Endodermal cell (in vitro differentiated cells): Measurements from ENCODE around the gene FBXL4. TPM values are rescaled to one million over a fixed set of nuclear protein-coding genes. Genes with fewer than 3 reads are reported as not detected.

Experiments used
- DNase-seq: peaks from one replicate; pipeline ENCODE4 v3.0.0-alpha.2; 2017
- H3K27ac ChIP-seq: 2 replicates; pipeline ENCODE4 v1.5.1; 2013; ENCODE audit warnings: mild to moderate bottlenecking, low read depth, low read length, moderate library complexity
- H3K27me3 ChIP-seq: 2 replicates; pipeline ENCODE4 v1.6.1; 2013; ENCODE audit warnings: mild to moderate bottlenecking, low read length, moderate library complexity; ENCODE audit not compliant: insufficient read depth, control insufficient read depth, poor library complexity, severe bottlenecking
- H3K36me3 ChIP-seq: 2 replicates; pipeline ENCODE4 v1.7.0; 2013; ENCODE audit warnings: mild to moderate bottlenecking, low read length, moderate library complexity; ENCODE audit not compliant: control insufficient read depth, insufficient read depth
- H3K4me1 ChIP-seq: one replicate; pipeline ENCODE4 v1.7.0; 2013; ENCODE audit warnings: low read length; ENCODE audit not compliant: control insufficient read depth, insufficient read depth
- H3K4me3 ChIP-seq: 2 replicates; pipeline ENCODE4 v1.5.1; 2013; ENCODE audit warnings: mild to moderate bottlenecking, low read length, moderate library complexity
- H3K9ac ChIP-seq: 2 replicates; pipeline ENCODE4 v1.6.1; 2013; ENCODE audit warnings: mild to moderate bottlenecking, low read length, moderate library complexity; ENCODE audit not compliant: poor library complexity, severe bottlenecking; ENCODE audit errors: extremely low read depth
- H3K9me3 ChIP-seq: 2 replicates; pipeline ENCODE4 v1.6.1; 2013; ENCODE audit warnings: mild to moderate bottlenecking, low read length, moderate library complexity; ENCODE audit not compliant: control insufficient read depth
- H3K27ac Mint-ChIP-seq: 2 replicates; pipeline ENCODE4 v1.8.0; 2020; ENCODE audit warnings: mixed read lengths
- H3K27me3 Mint-ChIP-seq: 2 replicates; pipeline ENCODE4 v1.8.0; 2021; ENCODE audit warnings: mild to moderate bottlenecking, mixed read lengths; ENCODE audit not compliant: insufficient read depth
- H3K36me3 Mint-ChIP-seq: 2 replicates; pipeline ENCODE4 v1.8.0; 2020; ENCODE audit warnings: low read depth, mixed read lengths
- H3K4me1 Mint-ChIP-seq: 2 replicates; pipeline ENCODE4 v1.8.0; 2020; ENCODE audit warnings: mixed read lengths
- H3K4me3 Mint-ChIP-seq: 2 replicates; pipeline ENCODE4 v1.8.0; 2020; ENCODE audit warnings: mild to moderate bottlenecking, moderate library complexity, mixed read lengths
- H3K9me3 Mint-ChIP-seq: 2 replicates; pipeline ENCODE4 v1.8.0; 2020; ENCODE audit warnings: mild to moderate bottlenecking, mixed read lengths
- WGBS, 2 experiments: methylation state at CpG; one replicate each; pipeline versions ENCODE4 v1.1.5 to v1.1.7; 2013; ENCODE audit warnings: missing lambda C conversion rate in 2 of 2, mixed read lengths in 1 of 2; ENCODE audit not compliant: insufficient coverage in 1 of 2, insufficient read length in 1 of 2; 5-methylcytosine and 5-hydroxymethylcytosine counted together
- total RNA-seq, 2 donors: library from RNA; stranded (reverse); fragmentation: NEBNext Ultra II Directional in 1 of 2; extraction: Animal tissue kit (Norgen Biotek cat#: 25700) in 1 of 2; gene quantifications; 2 replicates in 1 of 2; 3 replicates in 1 of 2; pipeline ENCODE4 v1.2.1, GENCODE V29; 2021
- TF ChIP-seq, protein P1 (sequence below): fragments of 200-600 bp; sonication (generic); conservative IDR thresholded peaks from 2 replicates; pipeline ENCODE4 v1.5.0; 2021; ENCODE audit warnings: antibody characterized with exemption, mild to moderate bottlenecking

Gene FBXL4
- total RNA-seq, 2 donors from 2014 or later, result 14.1 to 17.4 TPM

DNA sequence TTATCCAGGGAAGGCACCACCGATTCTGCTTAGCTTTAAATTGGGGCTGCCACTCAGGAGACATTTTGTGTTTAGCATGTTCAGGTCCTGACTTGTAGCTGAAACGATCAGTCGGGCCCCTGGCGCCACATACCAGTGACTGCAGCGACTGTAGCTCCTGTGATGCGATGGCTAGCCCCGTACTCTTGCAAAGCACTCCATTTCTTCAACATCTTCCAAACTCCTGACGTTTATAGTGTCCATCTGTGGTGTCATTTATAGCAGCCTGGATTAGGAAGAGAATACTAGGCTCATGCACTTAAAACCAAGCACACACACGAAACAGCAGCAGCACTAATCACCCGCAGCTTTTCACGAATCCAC is 100.3 kb downstream of the FBXL4 start:
- Mint-ChIP-seq H3K27me3 (peaks cover 88% of the 10 kb centered on the region), H3K4me3 (peak overlapping the region; percentile 49), H3K9me3 (no peaks in the 10 kb centered on the region), H3K27ac (no peak overlapping the region), H3K4me1 (peaks cover 27% of the 10 kb centered on the region), H3K36me3 (no peaks in the 10 kb centered on the region)
- WGBS, 2 experiments, result 61 to 66% methylated on average over 10 to 11 of the region's 11 CpGs
- Histone ChIP-seq H3K9me3 (no peaks in the 10 kb centered on the region), H3K36me3 (no peaks in the 10 kb centered on the region), H3K27me3 (peaks cover 79% of the 10 kb centered on the region), H3K27ac (no peak overlapping the region), H3K4me1 (no peaks in the 10 kb centered on the region), H3K9ac (no peak overlapping the region), H3K4me3 (peak overlapping the region; percentile 29)
- DNase-seq, result peak; percentile 66
- TF ChIP-seq, protein P1, sequence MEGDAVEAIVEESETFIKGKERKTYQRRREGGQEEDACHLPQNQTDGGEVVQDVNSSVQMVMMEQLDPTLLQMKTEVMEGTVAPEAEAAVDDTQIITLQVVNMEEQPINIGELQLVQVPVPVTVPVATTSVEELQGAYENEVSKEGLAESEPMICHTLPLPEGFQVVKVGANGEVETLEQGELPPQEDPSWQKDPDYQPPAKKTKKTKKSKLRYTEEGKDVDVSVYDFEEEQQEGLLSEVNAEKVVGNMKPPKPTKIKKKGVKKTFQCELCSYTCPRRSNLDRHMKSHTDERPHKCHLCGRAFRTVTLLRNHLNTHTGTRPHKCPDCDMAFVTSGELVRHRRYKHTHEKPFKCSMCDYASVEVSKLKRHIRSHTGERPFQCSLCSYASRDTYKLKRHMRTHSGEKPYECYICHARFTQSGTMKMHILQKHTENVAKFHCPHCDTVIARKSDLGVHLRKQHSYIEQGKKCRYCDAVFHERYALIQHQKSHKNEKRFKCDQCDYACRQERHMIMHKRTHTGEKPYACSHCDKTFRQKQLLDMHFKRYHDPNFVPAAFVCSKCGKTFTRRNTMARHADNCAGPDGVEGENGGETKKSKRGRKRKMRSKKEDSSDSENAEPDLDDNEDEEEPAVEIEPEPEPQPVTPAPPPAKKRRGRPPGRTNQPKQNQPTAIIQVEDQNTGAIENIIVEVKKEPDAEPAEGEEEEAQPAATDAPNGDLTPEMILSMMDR, result no peak

DNA sequence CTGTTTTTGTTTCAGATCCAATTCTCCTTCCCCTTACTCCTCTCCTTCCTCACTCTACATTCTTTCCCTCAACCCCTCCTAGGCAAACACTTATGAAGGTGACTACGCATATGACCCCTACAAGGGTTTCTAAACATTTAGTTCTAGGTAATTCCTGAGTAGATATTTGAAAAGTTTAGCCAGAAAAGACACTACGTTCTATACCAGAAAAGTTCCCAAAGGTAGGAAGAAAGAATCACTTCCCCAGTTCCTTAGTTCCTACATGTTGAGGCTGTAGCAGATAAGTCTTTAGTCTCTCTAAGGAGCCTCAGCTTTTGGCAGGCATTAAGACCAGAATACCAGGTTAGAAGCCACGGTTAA is 101.7 kb downstream of the FBXL4 start:
- peak overlapping the region; percentile 47 for H3K4me3 Mint-ChIP-seq
- peaks cover 27% of the 10 kb centered on the region for H3K4me1 Mint-ChIP-seq
- Histone ChIP-seq H3K9ac (no peak overlapping the region), H3K27ac (no peak overlapping the region), H3K27me3 (peaks cover 93% of the 10 kb centered on the region), H3K4me1 (no peaks in the 10 kb centered on the region), H3K36me3 (no peaks in the 10 kb centered on the region), H3K9me3 (no peaks in the 10 kb centered on the region), H3K4me3 (no peak overlapping the region)
- no peaks in the 10 kb centered on the region for H3K36me3 Mint-ChIP-seq
- TF ChIP-seq, protein P1, result no peak
- no peak overlapping the region for H3K27ac Mint-ChIP-seq
- peaks cover 93% of the 10 kb centered on the region for H3K27me3 Mint-ChIP-seq
- WGBS, 2 experiments, result 60 to 93% methylated on average over 2 to 3 of the region's 3 CpGs
- no peak for DNase-seq
- no peaks in the 10 kb centered on the region for H3K9me3 Mint-ChIP-seq

DNA sequence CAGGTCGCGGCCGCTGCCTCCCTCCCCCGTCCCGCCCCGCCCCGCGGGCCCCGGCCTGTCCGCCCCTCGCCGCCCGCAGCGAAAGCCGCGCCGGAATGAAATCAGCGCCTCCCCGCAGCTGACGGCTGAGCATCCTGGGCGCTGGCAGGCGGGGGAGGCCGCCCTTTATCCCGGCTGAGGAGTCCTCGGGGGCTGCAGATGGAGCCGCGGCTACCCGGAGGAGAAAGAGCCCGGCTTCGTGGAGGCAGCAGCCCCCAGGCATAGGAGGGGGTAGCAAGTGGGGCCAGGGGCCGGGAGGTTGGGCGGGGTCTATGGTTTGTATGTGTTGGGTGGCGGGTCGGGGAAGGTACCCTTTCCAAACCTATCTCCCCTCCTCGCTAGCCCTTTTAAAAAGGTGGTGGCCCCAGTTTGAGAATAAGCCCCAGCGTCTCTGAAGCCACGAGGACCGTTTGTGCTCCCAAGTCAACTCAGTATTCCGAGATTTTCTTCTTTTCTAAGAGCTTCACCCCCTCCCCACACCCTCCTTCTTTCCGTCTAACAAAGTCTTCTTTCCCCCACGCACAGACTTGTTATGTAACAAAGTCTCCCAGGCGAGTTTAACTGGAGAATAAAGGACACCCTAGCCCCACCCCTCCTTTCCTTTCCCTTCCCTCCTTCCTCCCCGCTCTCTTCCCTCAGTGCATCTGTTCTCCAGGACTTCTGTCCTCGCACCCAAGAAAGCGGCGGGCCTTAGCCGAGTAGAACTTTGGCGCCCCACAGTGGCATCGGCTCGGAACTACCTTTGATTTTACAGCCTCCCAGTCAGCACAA is 102.3 kb downstream of the FBXL4 start:
- Histone ChIP-seq H3K9me3 (no peaks in the 10 kb centered on the region), H3K4me1 (no peaks in the 10 kb centered on the region), H3K9ac (no peak overlapping the region), H3K4me3 (peak overlapping the region; percentile 78), H3K36me3 (no peaks in the 10 kb centered on the region), H3K27ac (peak overlapping the region; percentile 93), H3K27me3 (peaks cover 99% of the 10 kb centered on the region)
- peak overlapping the region; percentile 47 for H3K4me3 Mint-ChIP-seq
- H3K36me3 Mint-ChIP-seq, result no peaks in the 10 kb centered on the region
- 1% methylated on average over 16 to 49 of the region's 50 CpGs for WGBS, 2 experiments
- H3K27me3 Mint-ChIP-seq, result peaks cover 98% of the 10 kb centered on the region
- no peaks in the 10 kb centered on the region for H3K9me3 Mint-ChIP-seq
- TF ChIP-seq, protein P1, result peak; percentile 92
- H3K4me1 Mint-ChIP-seq, result peaks cover 27% of the 10 kb centered on the region
- peak; percentile 96 for DNase-seq
- H3K27ac Mint-ChIP-seq, result no peak overlapping the region
